ENCODE results near the gene RBMS2.

GRCh38 chr12:56565510-56566101 is 44.0 kb downstream of the RBMS2 start:
- TF ChIP-seq EP300 (IDR thresholded peaks at IDR 0.05; ENCODE audit: borderline replicate concordance) (no peak), MAX (IDR thresholded peaks at IDR 0.05) (no peak), ZBTB7A (IDR thresholded peaks at IDR 0.05; ENCODE audit: low read depth) (no peak), TAF1 (IDR thresholded peaks at IDR 0.05; ENCODE audit: low read depth) (no peak), YY1 (IDR thresholded peaks at IDR 0.05; ENCODE audit: low read depth) (no peak)
- TF ChIP-seq, protein P1, sequence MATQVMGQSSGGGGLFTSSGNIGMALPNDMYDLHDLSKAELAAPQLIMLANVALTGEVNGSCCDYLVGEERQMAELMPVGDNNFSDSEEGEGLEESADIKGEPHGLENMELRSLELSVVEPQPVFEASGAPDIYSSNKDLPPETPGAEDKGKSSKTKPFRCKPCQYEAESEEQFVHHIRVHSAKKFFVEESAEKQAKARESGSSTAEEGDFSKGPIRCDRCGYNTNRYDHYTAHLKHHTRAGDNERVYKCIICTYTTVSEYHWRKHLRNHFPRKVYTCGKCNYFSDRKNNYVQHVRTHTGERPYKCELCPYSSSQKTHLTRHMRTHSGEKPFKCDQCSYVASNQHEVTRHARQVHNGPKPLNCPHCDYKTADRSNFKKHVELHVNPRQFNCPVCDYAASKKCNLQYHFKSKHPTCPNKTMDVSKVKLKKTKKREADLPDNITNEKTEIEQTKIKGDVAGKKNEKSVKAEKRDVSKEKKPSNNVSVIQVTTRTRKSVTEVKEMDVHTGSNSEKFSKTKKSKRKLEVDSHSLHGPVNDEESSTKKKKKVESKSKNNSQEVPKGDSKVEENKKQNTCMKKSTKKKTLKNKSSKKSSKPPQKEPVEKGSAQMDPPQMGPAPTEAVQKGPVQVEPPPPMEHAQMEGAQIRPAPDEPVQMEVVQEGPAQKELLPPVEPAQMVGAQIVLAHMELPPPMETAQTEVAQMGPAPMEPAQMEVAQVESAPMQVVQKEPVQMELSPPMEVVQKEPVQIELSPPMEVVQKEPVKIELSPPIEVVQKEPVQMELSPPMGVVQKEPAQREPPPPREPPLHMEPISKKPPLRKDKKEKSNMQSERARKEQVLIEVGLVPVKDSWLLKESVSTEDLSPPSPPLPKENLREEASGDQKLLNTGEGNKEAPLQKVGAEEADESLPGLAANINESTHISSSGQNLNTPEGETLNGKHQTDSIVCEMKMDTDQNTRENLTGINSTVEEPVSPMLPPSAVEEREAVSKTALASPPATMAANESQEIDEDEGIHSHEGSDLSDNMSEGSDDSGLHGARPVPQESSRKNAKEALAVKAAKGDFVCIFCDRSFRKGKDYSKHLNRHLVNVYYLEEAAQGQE (IDR thresholded peaks at IDR 0.05; ENCODE audit: low read depth): no peak

All from Ishikawa (cell line).